Ramos (cell line): ENCODE data around the gene MRC2.
"Not testable (repeated sequence)": the region's sequence is repeated elsewhere in the genome, so short reads cannot be mapped to it uniquely, and the experiment has no call there.

Experiments used
- in situ Hi-C: fragments of 300-500 bp; cut with MboI; formaldehyde crosslinking; loops from one replicate; pipeline ENCODE4 v1.14.3; 2022; ENCODE audit warnings: low sequenced_read_pairs; ENCODE audit not compliant: unreplicated experiment

The MRC2 gene

DNA sequence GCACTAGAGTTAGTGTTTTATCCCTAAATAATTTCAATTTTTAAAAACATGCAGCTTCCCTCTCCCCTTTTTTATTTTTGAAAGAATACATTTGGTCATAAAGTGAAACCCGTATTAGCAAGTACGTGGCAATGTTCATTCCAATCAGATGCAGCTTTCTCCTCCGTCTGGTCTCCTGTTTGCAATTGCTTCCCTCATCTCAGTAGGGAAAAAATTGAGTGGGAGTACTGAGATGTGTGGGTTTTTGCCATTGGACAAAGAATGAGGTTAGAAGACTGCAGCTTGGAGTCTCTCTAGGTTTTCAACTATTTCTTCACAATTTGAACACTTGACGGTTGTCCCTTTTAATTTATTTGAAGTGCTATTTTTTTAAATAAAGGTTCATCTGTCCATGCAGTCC lies 14.4 kb upstream of the MRC2 start:
- in situ Hi-C loops: not testable (repeated sequence)

GRCh38 chr17:62614142-62614541 lies 13.3 kb upstream of the MRC2 start:
- in situ Hi-C loops: no loop called here

- in situ Hi-C loops: no loop called here
Observed at GRCh38 chr17:62615503-62615902, 12.0 kb upstream of the MRC2 start.

- in situ Hi-C loops: no loop called here
Observed at GRCh38 chr17:62616993-62617893, 10.2 kb upstream of the MRC2 start.

DNA sequence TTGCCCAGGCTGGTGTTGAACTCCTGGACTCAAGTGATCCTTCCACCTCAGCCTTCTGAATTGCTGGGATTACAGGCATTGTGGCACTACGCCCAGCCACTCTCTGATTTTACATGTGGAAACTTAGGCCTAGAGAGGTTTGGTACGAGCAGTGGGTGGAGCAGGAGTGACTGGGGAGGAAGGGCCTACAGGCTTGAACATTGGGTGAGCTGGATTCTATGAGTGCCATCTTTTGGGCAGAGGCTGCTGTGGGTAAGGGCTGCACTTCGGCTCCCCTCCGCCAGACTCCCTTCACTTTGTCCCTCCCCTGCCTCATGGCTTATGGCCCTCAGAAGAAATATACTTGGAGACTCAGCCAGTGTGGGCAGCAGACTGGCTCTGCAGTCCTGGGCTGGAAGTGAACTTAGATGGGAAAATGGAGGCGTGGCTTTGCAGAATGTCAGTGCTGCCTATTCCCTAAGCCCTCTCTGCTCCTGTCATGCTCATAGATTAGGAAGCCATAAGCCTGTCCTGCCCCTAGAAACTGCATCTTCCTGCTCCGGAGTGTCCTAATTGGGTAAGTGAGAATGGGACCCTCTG lies 9.5 kb upstream of the MRC2 start:
- in situ Hi-C loops: no loop called here

- in situ Hi-C loops: no loop called here
Observed at GRCh38 chr17:62618647-62619416, 8.6 kb upstream of the MRC2 start.

- in situ Hi-C loops: no loop called here
Observed at GRCh38 chr17:62619417-62620155, 7.9 kb upstream of the MRC2 start.

DNA sequence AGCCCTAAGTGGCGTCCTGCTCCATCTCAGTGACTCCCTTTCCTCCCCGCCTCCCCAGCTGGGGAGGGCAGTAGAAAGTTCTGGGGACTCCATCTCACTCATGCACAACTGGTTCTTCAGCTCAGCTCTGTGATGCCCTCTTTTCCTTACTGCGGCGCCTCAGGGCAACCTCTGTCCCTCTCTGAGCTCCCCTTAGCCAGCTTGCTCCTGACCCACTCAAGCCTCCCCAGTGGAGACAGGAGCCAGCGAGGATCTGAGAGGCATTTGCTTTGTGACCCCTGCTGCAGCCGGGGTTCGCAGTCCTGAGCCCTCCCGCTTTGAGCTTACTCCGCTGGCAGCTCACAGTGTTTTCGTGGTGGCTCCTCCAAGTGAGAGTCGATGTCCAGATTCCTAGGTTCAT lies 6.2 kb upstream of the MRC2 start:
- in situ Hi-C loops: no loop called here

- in situ Hi-C loops: no loop called here
Observed at GRCh38 chr17:62625184-62625869, 2.1 kb upstream of the MRC2 start.

DNA sequence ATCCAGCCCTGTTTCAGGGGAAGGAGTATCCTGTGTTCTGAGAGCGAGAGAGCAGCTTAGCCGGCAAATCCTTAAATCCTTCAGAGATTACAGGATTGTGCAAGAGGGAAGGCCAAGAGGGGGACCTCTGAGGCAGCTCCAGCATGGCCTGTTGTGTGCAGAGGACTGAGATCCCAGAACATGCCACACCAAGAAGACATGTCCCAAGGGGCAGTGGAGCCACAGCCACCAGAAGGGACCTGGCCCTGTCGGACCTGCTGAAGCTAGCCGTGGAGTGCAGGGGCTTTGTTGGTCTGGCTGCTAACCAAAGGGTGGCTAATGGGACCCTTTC lies 1.6 kb upstream of the MRC2 start:
- in situ Hi-C loops: no loop called here

GRCh38 chr17:62626719-62627218 lies 701 bp upstream of the MRC2 start:
- in situ Hi-C loops: no loop called here

- in situ Hi-C loops: no loop called here
Observed at GRCh38 chr17:62627904-62628633, 599 bp downstream of the MRC2 start.

- in situ Hi-C loops: no loop called here
Observed at GRCh38 chr17:62628831-62629555, 1.5 kb downstream of the MRC2 start.

DNA sequence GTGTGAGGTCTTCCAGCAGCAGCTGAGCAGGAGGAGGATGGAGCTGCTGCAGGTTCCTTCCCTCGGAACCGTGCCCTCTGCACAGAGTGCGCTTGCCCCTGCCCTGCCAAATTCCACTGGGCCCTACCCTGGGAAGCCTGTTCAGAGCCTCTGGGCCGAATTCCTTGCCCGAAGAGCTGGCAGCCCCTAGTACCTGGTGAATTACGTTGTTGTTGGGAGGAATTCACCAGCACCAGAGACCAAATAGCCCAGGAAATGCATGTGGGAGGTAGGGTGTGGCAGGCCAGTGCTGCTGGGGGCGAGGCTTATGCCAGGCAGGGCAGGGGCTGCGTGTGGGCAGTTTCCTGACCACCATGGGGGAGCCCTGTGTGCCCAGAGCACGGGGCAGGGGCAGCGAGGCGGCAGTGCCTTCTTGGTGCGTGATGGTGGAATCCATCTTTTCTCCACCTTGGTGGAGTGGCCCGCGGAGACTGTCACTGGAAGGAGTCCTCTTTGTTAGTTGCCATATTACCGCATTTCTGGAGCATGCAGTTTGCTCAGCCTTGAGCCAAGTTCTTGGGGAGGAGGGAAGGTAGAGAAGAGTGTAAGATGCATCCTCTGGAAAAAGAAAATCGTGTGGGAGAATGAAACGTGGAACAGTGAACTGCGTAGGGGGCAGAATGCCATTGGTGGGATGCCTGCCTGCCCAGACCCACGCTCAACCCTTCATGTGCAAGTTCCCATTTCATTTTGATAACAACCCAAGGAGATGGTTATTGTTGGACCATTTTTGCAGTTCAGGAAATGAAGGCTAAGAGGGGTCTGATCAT lies 2.3 kb downstream of the MRC2 start:
- in situ Hi-C loops: no loop called here

DNA sequence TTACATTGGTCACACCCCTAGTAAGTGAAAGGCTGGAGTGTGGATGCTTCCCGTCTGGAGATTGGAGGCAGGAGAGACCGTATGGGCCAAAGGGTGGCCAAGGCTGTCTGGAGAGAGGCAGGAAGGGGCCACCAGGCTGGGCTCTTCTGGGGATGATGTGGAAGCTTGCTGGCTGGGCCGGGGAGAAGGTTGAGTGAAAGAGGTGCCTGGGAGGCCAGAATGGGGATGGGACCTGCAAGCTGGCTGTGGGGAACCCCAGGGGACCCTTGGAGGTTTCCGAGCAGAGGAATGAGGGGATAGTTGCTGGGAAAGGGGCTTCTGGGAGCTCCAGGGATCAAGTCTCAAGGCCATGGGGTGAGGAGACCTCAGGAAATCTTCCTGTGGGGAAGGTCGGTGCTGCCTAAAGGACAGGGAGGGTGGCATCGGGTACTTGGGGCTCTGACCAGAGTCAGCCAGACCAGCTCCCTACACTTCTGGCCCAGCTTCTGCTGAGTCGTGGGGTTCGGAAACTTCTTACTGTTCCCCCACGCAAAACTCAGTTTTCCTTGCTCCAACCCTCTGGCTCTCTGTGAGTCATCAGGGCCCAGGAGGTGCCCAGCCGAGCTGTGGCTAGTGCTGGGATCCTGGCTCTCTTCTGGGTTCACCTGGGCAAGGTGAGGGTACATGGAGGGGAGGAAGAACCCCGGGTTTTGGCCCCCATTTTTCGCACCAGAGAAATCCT lies 3.1 kb downstream of the MRC2 start:
- in situ Hi-C loops: no loop called here

- in situ Hi-C loops: no loop called here
Observed at GRCh38 chr17:62631086-62631935, 3.8 kb downstream of the MRC2 start.
